Activated CD4-positive, alpha-beta T cell treated with anti-CD3 and anti-CD28 coated beads, Interleukin-2, amount 50 U/mL, for 1 hour (primary cell): ENCODE data around the gene PLP1.
A peak's percentile ranks its signal among the peaks of the same experiment; 100 is the strongest.
"Not testable (repeated sequence)": the region's sequence is repeated elsewhere in the genome, so short reads cannot be mapped to it uniquely, and the experiment has no call there.

ENCODE experiments used
- DNase-seq: peaks from one replicate; pipeline ENCODE4 v3.0.0-alpha.2; 2020

Gene PLP1

DNA sequence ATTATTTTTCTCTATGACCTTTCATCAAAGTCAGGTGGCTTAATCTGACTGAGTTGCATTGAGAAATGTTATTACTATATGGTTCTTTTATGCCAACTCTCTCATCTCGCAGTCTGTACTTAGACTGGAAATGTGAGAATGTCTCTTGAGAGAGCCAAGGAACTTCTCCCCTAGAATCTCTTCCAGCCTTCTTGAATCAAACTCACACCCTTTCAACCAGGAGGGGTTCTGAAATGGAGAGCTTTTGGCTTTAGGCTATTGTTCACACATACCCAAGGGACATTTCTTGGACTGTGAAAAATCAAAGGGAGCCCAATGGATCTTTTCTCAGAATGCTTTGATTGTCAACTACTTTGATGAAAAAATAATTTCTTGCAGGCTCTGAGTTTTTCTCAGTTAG lies 5.1 kb downstream of the PLP1 start:
- no peak for DNase-seq

GRCh38 chrX:103782640-103783039 lies 6.0 kb downstream of the PLP1 start:
- DNase-seq: no peak

GRCh38 chrX:103783196-103783595 lies 6.6 kb downstream of the PLP1 start:
- DNase-seq: no peak

GRCh38 chrX:103783971-103784370 lies 7.3 kb downstream of the PLP1 start:
- DNase-seq: no peak

DNA sequence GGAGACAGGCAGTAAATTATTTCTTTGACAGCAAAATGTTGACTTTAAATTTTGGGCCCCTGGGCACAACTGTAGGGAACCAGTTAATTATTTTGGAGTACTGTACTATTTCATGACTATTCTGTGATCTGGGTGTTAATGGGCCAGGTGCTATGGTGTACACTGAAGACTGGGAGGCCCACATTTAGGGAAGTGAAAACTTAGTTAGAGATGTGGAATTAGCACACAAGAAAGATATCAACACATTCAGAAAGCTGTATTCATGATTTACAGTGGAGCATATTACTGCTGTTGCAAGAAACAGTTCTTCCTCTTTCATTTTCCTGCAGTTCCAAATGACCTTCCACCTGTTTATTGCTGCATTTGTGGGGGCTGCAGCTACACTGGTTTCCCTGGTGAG lies 12.4 kb downstream of the PLP1 start:
- no peak for DNase-seq

GRCh38 chrX:103791228-103791627 lies 14.6 kb downstream of the PLP1 start:
- no peak for DNase-seq

DNA sequence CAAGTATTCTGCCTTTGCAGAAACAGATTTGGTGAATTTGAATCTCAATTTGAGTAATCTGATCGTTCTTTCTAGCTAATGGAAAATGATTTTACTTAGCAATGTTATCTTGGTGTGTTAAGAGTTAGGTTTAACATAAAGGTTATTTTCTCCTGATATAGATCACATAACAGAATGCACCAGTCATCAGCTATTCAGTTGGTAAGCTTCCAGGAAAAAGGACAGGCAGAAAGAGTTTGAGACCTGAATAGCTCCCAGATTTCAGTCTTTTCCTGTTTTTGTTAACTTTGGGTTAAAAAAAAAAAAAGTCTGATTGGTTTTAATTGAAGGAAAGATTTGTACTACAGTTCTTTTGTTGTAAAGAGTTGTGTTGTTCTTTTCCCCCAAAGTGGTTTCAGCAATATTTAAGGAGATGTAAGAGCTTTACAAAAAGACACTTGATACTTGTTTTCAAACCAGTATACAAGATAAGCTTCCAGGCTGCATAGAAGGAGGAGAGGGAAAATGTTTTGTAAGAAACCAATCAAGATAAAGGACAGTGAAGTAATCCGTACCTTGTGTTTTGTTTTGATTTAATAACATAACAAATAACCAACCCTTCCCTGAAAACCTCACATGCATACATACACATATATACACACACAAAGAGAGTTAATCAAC lies 15.3 kb downstream of the PLP1 start:
- DNase-seq: no peak

GRCh38 chrX:103792916-103793544 lies 16.4 kb downstream of the PLP1 start:
- DNase-seq: no peak

- DNase-seq: no peak
Observed at GRCh38 chrX:103793545-103793940, 16.9 kb downstream of the PLP1 start.

- no peak for DNase-seq
Observed at GRCh38 chrX:103794119-103794518, 17.5 kb downstream of the PLP1 start.

DNA sequence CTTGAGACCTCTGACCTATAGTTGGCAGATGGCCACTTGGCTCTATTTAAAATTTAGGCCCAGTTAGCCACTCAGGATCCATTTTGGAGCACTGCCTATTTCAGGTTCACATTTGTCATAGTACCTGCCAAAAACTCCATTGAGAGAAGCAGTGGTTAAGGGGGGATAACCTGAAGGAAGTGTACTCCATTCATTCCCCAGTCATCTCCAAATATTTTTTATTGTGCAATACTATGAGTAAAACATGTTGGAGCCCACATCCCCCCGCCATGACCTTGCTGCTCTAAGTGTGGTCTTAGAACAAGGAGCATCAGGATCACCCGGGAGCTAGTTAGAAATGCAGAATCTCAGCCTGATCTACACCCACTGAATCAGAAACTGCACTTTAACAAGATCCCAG lies 21.1 kb downstream of the PLP1 start:
- no peak for DNase-seq

- DNase-seq: no peak
Observed at GRCh38 chrX:103800318-103800717, 23.7 kb downstream of the PLP1 start.

GRCh38 chrX:103805860-103806259 lies 29.2 kb downstream of the PLP1 start:
- no peak for DNase-seq

DNA sequence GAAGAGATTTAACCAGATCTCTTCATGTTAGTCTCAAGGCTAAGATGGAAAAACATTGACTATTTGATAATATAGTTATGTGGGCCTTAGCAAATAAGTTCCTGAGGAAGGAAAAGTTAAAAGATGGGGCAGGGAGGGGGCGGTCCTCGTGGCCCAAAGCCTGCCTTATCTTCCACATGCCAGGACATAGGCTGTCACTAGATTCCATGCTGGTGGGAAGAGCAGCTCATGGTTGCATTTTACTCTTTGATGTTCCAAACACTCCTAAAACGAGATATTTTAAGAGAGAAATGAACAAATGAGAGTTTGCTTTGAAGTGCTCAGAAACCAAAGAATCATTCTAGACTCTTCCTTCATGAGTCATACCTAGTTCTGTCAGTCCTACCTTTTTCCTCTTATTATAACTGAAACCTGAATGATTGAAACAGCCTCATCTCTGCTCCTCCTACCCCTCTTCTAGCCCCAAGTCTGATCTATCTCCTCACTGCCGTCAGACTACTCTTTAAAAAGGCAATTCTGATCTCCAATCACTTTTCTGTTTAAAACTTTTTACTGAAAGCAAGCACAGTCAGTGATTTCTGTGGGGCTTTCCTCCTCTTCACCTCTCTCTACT lies 30.3 kb downstream of the PLP1 start:
- DNase-seq: no peak

GRCh38 chrX:103811858-103812257 lies 35.2 kb downstream of the PLP1 start:
- DNase-seq: no peak

DNA sequence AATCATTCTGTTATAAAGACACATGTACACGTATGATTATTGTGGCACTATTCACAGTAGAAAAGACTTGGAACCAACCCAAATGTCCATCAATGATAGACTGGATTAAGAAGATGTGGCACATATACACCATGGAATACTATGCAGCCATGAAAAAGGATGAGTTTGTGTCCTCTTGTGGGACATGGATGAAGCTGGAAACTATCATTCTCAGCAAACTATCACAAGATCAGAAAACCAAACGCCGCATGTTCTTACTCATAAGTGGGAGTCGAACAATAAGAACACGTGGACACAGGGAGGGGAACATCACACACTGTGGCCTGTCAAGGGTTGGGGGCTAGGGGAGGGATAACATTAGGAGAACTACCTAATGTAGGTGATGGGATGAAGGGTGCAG lies 40.5 kb downstream of the PLP1 start:
- not testable (repeated sequence) for DNase-seq

- DNase-seq: no peak
Observed at GRCh38 chrX:103817502-103817901, 40.9 kb downstream of the PLP1 start.

GRCh38 chrX:103818842-103819619 lies 42.4 kb downstream of the PLP1 start:
- DNase-seq: no peak

GRCh38 chrX:103820802-103821201 lies 44.2 kb downstream of the PLP1 start:
- not testable (repeated sequence) for DNase-seq

DNA sequence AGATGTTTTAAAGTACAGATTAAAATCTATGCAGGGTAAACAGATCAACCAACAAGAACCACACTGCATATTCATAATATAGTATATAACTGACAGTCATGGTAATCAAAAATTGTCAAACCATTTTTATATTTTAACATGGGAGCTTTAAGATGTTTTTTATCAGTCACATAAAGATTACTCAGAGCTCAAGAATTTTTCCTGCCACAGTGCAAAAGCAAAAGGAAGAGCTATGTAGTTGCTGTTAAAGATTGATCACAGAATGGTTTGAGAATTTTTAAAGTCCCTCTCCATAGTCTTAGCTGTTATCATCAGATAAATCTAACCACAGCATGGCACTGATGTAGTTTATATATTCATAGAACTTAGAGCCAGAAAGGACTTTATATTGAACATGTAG lies 47.0 kb downstream of the PLP1 start:
- no peak for DNase-seq

GRCh38 chrX:103825881-103826280 lies 49.2 kb downstream of the PLP1 start:
- no peak for DNase-seq

DNA sequence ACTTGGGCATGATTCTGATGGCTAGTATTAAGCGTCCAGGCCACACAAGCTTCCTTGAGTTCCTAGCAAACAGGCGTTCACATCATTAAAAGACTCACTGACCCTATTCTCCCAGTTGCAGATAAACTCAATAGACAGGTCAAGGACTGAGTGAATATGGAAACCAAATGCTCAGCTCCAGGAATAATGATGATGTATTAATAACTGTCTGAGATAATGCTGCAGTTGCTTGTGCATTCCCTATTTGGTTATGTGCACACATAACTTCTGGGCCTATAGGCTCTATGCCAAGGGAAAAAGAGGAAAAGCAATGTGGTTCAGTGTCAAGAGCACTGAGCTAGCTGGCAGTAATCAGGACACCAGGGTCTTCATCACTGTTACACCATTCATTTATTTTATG lies 51.9 kb downstream of the PLP1 start:
- no peak for DNase-seq

- DNase-seq: no peak
Observed at GRCh38 chrX:103830848-103831247, 54.2 kb downstream of the PLP1 start.

GRCh38 chrX:103831342-103831802 lies 54.7 kb downstream of the PLP1 start:
- DNase-seq: peak; percentile 53
